Measurements from ENCODE around the gene LSR.

DNA sequence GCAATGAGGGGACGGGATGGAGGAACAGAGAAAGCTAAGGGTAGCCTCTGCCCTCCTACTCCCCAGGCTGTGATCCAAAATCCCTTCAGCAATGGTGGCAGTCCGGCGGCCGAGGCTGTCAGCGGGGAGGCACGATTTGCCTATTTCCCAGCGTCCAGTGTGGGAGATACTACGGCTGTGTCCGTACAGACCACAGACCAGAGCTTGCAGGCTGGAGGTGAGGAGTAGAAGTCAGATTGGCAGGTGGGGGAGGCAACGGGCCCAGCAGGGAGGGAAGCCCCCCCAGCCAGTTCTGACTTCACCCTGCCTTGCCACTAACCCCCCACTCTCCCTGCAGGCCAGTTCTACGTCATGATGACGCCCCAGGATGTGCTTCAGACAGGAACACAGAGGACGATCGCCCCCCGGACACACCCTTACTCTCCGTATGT, 21.6 kb downstream of the LSR start:
- TF ChIP-seq CTCF (IDR thresholded peaks at IDR 0.05; ENCODE audit: low read length) (no peak), EZH2 (IDR thresholded peaks at IDR 0.05; ENCODE audit: borderline replicate concordance, low read length) (no peak)
